Sigmoid colon (tissue), 4 donors: Measurements from ENCODE around the gene AQP1.

Experiments
- EP300 ChIP-seq, 4 donors: sonication (generic); formaldehyde crosslinking; IDR thresholded peaks; one replicate each; pipeline ENCODE4 v1.6.1; 2017; ENCODE audit warnings: antibody characterized with exemption in 4 of 4
- POLR2A ChIP-seq, 2 donors: fragments of 450-650 bp; IDR thresholded peaks; one replicate each; pipeline ENCODE4 v1.6.1; 2016; ENCODE audit warnings: antibody characterized with exemption in 2 of 2, mild to moderate bottlenecking in 2 of 2, moderate library complexity in 2 of 2
- TF ChIP-seq, protein P1 (sequence below), 4 experiments: fragments of 450-650 bp in 3 of 4; fragments of 200-600 bp in 1 of 4; IDR thresholded peaks; one replicate each; pipeline ENCODE4 v1.5.1; 2016 to 2019; ENCODE audit warnings: antibody characterized with exemption in 4 of 4, mild to moderate bottlenecking in 3 of 4, moderate library complexity in 2 of 4

DNA sequence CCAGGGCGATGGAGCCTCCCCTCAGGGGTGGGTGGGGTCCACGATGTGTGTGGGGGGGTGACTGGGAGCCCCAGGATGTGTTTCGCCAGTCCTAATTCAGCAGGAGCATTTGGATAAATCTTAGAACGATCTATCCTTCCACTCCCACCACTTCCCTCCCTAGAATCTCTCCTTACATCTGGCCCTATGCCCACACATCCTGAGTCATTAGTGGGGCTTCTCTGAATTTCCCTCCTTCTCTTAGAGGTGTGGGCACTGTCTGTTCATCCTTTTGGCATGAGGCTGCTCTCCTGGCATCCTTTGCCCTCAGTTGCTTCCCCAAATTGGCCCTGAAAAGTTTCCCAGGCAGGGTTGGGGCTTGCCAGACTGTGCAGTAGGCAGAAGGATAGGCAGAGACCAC, 53.7 kb downstream of the AQP1 start:
- TF ChIP-seq, protein P1, sequence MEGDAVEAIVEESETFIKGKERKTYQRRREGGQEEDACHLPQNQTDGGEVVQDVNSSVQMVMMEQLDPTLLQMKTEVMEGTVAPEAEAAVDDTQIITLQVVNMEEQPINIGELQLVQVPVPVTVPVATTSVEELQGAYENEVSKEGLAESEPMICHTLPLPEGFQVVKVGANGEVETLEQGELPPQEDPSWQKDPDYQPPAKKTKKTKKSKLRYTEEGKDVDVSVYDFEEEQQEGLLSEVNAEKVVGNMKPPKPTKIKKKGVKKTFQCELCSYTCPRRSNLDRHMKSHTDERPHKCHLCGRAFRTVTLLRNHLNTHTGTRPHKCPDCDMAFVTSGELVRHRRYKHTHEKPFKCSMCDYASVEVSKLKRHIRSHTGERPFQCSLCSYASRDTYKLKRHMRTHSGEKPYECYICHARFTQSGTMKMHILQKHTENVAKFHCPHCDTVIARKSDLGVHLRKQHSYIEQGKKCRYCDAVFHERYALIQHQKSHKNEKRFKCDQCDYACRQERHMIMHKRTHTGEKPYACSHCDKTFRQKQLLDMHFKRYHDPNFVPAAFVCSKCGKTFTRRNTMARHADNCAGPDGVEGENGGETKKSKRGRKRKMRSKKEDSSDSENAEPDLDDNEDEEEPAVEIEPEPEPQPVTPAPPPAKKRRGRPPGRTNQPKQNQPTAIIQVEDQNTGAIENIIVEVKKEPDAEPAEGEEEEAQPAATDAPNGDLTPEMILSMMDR (IDR thresholded peaks at IDR 0.05) = no peak
- no peak for TF ChIP-seq POLR2A (IDR thresholded peaks at IDR 0.05)
- TF ChIP-seq EP300 (IDR thresholded peaks at IDR 0.05) = no peak
